ENCODE results near the gene RUSC1. TPM values are rescaled to one million over a fixed set of nuclear protein-coding genes. Genes with fewer than 3 reads are reported as not detected.

The RUSC1 gene, protein sequence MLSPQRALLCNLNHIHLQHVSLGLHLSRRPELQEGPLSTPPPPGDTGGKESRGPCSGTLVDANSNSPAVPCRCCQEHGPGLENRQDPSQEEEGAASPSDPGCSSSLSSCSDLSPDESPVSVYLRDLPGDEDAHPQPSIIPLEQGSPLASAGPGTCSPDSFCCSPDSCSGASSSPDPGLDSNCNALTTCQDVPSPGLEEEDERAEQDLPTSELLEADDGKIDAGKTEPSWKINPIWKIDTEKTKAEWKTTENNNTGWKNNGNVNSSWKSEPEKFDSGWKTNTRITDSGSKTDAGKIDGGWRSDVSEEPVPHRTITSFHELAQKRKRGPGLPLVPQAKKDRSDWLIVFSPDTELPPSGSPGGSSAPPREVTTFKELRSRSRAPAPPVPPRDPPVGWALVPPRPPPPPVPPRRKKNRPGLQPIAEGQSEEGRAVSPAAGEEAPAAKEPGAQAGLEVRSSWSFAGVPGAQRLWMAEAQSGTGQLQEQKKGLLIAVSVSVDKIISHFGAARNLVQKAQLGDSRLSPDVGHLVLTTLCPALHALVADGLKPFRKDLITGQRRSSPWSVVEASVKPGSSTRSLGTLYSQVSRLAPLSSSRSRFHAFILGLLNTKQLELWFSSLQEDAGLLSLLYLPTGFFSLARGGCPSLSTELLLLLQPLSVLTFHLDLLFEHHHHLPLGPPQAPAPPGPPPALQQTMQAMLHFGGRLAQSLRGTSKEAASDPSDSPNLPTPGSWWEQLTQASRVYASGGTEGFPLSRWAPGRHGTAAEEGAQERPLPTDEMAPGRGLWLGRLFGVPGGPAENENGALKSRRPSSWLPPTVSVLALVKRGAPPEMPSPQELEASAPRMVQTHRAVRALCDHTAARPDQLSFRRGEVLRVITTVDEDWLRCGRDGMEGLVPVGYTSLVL
- 13.7 and 19.6 TPM in 2 replicates for total RNA-seq

DNA sequence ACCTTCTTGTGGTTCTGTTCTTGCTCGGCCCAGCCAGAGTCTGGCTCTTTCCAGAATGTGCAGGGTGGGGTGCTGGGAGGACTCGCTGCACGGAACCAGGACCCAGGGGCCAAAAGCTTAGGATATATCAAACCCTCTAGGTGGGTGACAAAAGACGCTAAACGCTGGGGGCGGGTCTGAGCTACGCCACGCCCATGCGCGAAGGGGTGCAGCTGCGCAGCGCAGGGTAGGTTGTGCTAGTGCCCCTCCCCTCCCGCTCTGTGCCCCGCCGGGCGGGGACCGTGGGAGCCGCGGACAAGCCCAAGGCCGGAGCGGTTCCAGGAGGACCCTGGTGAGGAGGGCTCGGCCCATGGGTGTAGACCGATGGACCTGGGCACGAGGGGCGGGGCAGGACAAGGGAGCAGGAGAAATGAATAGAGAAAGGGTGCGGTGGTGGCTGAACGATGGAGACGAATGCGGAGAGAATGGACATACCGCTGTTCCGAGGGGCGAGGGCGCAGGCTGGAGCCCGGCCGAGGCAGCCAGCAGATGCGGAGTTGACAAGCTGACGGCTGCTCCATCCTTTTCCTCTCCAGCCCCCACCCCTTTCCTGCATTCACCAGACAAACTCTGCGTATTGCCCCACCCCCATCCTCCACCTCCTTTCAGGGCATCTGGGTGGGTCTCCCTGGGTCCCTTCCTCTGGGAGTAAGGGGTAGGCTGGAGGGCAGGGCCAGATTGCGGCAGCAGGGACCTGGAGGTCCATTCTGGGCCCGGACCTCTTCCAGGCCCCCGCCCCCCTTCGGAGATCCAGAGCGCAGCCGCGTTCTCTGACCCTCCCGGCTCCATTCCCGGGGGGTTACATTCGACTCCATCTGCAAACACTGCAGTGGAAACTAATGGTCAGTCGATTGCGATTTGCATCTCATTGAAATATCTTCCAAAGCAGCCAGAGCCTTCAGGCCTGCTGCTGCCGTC lies at the start of gene RUSC1:
Gene RUSC1, plus strand, starts transcription at position 234 of the 957 bp plus-strand sequence. CDS start 880 bp downstream, outside the sequence.

DNA sequence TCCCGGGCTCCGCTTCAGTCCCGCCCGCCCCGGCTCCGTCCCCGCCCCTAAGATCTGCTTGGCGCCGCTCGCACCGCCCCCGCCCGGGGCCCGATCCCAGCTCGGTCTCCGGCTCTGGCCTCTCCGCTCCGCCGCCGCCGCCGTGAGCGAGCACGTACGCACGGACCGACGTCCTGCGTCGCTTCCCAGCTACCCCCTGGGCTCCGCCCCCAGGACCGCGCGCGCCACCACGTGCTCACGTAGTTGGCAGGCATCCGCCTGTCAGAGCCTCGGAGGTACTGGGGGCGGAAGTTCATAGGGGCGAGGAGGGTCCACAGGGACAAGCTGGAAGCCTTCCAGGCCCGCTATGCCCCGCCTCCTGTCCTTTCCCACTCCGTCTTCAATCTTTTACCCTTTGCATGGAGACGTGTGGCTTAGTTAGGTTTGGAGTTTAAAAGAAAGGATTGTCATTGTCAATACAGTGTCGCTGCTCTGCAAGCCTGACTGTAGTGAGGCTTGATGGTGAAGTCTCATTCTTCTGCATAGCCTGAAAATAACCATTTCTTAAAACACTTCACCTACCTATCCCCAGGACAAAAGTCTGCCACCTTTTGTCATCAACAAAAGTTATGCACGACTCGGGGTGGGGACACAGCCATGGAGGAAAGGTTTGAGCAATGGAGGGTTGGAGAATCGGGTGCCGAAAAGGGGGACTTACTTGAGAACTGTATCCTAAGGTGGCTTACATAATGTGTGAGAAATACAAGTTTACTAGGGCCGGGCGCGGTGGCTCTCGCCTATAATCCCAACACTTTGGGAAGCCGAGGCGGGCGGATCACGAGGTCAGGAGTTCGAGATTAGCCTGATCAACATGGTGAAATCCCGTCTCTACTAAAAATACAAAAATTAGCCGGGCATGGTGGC lies 47.1 kb upstream of the RUSC1 start, which contains the start of gene CLK2:
Gene CLK2, minus strand, starts transcription at position 162 of the 903 bp plus-strand sequence. CDS start 2,527 bp downstream, outside the sequence.

DNA sequence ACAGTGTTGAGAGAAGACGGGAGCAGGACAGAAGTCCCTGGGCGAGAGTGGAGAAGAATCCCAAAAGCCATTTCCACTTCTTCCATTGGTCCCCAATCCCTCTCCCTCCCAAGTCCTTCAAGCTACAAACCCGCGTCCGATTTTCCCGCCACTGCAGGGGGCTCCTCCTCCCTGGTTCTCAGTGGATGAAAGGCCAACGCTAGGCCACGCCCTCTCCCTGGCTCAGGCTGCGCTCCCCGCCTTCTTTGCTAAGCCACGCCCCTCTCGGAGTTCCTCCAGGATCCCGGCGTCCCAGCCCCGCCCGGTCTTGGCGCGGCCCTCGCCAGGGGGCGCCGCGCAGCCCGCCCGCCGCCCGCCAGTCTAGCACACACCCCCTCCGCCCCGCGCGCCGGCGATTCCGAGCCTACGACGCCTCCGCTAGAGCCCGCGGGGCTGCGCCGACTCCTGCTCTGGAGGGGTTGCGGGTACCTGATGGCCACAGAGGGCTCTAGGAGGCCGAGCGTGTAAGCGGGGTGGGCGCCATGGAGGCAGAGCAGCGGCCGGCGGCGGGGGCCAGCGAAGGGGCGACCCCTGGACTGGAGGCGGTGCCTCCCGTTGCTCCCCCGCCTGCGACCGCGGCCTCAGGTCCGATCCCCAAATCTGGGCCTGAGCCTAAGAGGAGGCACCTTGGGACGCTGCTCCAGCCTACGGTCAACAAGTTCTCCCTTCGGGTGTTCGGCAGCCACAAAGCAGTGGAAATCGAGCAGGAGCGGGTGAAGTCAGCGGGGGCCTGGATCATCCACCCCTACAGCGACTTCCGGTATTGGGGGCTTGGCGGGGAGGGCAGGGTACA lies 43.4 kb upstream of the RUSC1 start, which contains the start of gene HCN3:
Gene HCN3, plus strand, starts transcription at position 394 of the 832 bp plus-strand sequence. Its CDS starts 128 bp downstream, at position 522.

DNA sequence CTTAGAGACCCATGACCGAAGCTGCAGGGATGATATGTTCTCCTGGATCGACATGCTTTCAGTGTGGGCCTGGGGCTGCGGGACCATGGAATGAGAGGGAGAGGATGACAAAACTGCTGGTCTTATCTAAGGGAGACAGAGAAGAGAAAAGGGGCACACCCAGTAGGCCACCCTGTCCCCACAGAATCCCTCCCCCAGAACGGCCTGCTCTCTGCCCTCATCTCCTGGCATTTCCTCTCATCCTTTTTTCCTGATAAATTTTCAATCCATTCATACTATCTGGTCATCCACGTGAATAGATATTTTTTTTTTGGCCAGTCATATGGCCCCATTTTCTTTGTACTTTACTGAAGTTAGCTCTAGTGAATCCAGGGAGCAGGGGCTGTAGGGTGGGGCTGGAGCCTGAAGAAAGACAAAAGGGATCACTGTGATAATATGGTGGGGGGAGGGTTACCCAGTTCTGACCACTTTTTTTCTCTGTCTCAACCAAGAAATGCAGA lies 19.3 kb upstream of the RUSC1 start, which contains the start of gene PKLR:
Gene PKLR, minus strand, starts transcription at position 97 of the 500 bp plus-strand sequence. Its CDS starts 43 bp downstream, at position 54.

DNA sequence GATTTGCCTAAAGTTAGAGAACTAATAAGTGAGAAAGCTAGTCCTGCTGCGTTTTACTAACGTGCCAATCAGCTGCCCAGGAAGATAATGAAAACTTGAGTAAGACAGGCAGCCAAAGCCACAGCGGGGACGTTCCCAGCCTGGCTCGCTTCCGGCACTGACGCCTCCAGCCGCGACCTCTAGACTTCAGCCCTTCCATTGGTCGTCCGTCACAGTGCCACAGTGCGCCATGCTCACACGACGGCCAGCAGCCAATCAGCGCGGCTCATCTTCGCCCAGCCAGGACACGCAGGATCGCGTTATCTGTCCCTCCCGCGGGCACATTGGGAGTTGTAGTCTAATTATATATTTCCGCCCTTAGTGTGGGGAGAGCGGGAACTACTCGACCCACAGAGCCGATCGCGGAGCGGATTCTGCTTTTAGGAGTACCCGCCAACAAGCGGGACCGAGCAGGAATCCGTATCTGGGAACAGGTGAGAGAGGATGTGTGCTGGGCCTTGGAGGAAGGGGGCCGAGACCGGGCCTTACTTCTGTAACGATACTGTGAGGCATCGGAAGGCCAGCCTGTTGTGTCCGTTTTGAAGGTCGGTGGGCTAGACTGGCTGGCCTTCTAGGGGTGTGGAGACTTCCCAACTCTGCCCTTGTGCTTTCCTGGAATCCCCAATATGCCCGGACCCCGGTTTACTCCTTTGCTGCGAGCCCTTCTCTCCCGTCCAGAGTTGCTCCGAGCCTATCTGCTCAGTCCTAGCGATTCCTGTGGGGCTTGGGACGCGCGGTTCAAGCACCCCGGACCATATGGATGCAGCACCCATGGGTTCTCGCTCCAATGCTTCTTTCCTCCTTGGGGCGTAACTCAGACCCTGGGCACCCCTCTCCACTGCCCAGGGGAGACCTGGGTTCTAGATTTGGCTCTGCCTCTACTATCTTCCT lies 11.9 kb upstream of the RUSC1 start, which contains the start of gene FDPS:
Gene FDPS, plus strand, starts transcription at position 374 of the 930 bp plus-strand sequence. CDS start 924 bp downstream, outside the sequence.

Small RNAs within 50 kb of the gene (small RNA-seq; reads per million reads assigned to genes)
- gene RNU6-106P = not detected

Other genes starting within 250 kb of the RUSC1 start
- 0.66 and 1.9 TPM in 2 replicates for gene EFNA3, start 242.1 kb upstream of the RUSC1 start, total RNA-seq
- 30.5 and 45.1 TPM in 2 replicates for gene EFNA1, start 193.0 kb upstream of the RUSC1 start, total RNA-seq
- 24.3 and 39.1 TPM in 2 replicates for gene SLC50A1, start 185.0 kb upstream of the RUSC1 start, total RNA-seq
- gene DPM3, start 180.4 kb upstream of the RUSC1 start, total RNA-seq = 23.7 and 37.9 TPM in 2 replicates
- gene KRTCAP2, start 147.6 kb upstream of the RUSC1 start, total RNA-seq = 77.7 and 105 TPM in 2 replicates
- 5.7 and 7.2 TPM in 2 replicates for gene TRIM46, start 147.0 kb upstream of the RUSC1 start, total RNA-seq
- 8.5 and 9.1 TPM in 2 replicates for gene THBS3, start 113.0 kb upstream of the RUSC1 start, total RNA-seq
- gene MTX1, start 112.2 kb upstream of the RUSC1 start, total RNA-seq = 36.7 and 43.9 TPM in 2 replicates
- 11.8 and 15.3 TPM in 2 replicates for gene ENTREP3, start 65.4 kb upstream of the RUSC1 start, total RNA-seq
- 36.3 and 45.4 TPM in 2 replicates for gene SCAMP3, start 58.5 kb upstream of the RUSC1 start, total RNA-seq
- 33.8 and 34.6 TPM in 2 replicates for gene CLK2, start 47.4 kb upstream of the RUSC1 start, total RNA-seq
- 0.40 and 0.65 TPM in 2 replicates for gene HCN3, start 43.4 kb upstream of the RUSC1 start, total RNA-seq
- gene PKLR, start 19.5 kb upstream of the RUSC1 start, total RNA-seq = not detected in 2 replicates
- gene FDPS, start 12.0 kb upstream of the RUSC1 start, total RNA-seq = 391 and 487 TPM in 2 replicates
- gene ASH1L, start 241.9 kb downstream of the RUSC1 start, total RNA-seq = 39.4 and 39.6 TPM in 2 replicates

All from thoracic aorta endothelial cell (primary cell).